GM18508 (cell line): ENCODE measurements around the gene KERA.

Experiments
- ATAC-seq: cut with Tn5 transposase; IDR thresholded peaks from one replicate; pipeline ENCODE4 v1.9.1; 2021; ENCODE audit warnings: moderate number of reproducible peaks; ENCODE audit not compliant: insufficient read depth, unreplicated experiment

Gene KERA

DNA sequence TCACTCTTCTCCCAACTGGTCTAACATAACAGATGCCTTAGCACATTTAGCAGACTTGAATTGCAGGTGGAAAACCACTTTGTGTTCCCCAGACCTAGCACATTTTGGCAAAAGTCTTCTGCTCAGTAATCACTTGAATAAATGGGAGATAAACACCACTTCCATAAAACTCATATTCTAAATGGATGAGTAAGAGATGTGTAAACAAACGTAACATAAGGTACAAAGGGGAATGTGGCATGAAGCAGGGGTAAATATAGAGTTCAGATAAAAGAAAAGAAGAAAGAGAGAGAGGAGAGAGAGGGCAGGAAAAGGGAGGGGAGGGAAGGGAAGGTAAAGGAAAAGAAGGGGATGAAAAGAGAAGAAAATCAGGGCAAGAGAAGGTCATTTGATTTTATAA is 17.0 kb upstream of the KERA start:
- no peak for ATAC-seq

DNA sequence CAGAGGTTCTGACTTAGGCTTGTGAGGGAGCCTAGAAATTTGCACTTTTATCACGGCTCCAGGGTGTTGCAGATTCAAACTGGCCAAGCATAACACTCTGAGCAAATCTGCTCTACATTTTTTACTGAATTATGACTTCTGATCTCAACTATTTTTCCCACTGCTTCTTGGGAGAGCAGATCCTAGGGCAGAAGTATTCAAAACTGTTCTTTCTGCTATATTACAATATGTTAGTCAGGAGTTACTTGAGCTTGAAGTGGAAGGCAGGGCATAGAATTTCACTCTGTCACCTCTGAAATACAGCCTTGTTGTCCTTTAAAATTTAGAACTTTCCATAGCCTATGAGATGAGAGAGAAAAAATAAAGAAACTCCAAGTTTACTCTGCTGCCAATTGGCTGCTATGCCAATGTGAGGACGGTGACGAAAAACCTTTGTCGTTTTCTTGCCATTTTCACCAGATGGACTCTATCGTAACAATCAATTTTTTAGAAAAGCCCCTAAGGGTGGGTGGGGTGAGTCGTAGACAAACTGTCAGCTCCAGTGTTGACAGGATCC is 16.4 kb upstream of the KERA start:
- ATAC-seq: no peak

DNA sequence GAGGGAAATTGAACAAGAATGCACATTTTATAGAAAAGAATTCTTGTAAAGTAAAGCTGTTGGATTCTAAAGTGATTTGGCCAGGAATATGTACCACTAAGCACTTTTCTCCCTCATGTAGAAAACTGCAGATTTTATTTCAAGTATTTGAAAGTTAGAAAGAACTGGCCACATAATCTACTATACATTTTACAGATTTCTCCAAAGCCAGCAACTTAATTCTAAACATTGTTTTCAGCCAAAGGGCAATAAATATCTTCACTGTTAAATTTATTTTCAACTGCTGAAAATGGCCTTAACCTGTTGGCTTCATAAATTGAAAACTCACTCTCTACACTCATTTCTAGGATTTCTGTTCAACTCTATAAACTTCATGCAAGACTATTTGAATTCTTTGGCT is 15.6 kb upstream of the KERA start:
- ATAC-seq: no peak

DNA sequence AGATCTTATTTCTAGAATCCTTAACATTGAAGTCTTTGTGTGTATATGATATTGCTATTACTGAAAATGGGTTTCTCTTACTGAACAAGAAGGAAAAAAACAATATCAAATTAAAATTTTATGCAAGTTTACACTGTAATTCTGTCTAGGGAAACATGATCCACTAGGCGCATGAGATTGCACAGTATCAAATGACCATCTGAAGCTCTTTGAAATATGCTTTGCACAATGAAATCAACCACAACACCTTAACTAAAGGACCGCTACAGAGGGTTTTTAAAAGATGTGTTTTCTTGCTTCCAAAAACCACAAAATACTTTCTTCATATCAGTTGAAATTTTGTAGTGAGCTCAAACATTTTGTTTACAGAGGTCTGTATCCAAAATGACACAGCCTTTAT is 15.1 kb upstream of the KERA start:
- ATAC-seq: no peak

DNA sequence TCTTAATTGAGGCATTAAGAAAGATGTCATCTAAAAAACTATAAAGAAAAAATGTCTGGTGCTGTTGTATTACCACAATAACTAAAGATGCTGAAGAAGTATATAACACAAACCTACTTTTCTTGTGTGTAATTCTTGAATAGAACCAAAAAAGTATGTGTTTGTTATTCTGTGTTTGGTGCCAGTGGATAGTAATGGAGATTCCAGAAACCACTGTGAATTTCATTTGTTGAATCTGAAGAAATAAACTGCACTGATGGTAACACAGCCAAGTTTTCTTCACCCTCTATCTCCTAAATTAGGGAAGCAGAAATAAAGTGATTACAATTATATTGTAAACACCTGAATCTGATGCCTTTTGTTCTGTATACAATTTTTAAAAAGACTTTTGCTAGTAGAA is 13.1 kb upstream of the KERA start:
- ATAC-seq: no peak

DNA sequence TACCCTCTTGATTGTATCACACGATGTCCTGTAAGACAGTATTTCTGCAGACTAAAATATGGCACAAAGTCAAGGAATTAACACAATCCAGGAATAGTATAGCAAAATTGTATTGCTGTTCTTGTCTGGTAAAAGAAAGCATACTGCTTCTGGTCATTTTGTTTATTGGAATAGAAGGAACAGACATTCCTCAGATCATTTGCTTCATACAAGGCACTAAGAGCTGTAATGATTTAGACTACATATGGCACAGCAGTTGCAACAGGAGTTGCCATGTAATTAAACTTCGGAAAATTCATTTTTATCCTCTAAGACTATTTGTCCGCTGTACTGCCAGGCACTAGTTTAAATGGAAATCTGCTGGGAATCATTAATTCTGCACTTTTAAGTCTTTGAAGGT is 7.6 kb upstream of the KERA start:
- ATAC-seq: no peak

DNA sequence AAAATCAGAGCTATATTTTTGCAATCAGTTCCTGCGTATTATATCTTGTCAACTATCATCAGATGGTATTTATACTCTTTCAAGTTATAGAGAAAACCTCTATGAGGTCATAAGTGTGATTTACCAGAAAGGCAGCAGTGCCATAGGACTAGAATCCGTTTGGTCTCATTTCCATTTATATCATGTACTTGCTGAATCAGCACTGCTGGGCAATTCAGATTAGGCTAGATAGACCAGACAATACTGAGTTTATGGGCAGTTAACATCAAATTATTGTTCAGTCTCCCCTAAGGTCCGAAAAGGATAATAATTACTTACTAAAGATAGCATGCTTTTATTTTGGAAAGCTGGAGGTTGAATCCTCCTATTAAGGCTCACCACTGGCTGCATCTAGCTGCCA is 6.8 kb upstream of the KERA start:
- ATAC-seq: no peak

DNA sequence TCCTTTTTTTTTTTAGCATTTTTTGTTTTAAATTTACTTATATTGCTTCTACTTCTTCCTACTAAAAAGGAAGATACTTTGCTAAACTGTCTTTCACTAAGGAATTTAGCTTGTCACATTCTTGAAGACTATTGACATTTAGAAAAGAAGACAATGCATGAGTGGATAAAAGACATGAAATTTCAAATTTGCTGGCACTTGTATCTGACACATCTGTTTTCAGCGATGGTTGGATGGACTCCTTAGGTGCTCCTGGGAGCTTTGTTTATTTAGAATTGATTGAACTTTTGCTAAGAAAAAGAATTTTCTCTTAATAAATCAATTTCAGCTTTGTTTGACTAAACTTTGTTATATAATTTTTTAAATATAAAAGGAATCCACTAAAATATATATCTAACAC is 3.3 kb upstream of the KERA start:
- no peak for ATAC-seq

DNA sequence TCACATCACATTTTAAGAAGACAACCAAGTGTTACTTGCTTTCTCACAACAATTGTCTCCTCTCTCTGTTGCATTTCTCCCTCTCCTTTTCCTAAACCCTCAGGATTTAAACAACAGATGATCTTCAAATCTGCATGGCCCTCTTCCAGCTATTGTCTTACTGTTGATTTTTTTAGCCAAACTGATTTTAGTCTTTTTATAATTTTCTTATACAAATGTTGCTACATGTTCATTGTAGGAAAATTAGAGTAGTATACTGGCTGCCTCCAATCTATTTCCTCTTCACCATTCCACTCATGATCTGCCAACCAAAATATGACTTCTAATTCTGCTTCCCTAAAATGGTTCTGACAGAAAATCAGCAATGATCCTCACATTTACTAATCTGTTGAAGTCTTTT is 1.4 kb upstream of the KERA start:
- ATAC-seq: no peak

DNA sequence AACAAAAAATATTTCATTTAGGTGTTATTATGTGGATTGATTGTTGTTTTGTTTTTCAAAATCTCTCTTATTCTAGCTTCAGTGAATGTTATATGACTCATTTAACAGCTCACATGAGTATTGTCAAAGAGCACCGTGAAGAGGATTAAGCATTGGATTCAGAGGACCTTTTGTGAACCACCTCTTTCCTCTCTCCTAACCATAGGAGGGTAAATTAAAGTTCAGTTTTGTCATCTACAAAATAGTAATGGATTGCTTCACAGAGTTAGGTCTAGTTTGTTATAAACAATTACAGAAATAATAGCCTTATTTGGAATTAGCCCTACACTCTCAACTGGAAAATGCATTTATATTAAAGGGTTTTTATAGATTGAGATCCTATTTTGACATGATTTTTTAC is 962 bp upstream of the KERA start:
- ATAC-seq: no peak

DNA sequence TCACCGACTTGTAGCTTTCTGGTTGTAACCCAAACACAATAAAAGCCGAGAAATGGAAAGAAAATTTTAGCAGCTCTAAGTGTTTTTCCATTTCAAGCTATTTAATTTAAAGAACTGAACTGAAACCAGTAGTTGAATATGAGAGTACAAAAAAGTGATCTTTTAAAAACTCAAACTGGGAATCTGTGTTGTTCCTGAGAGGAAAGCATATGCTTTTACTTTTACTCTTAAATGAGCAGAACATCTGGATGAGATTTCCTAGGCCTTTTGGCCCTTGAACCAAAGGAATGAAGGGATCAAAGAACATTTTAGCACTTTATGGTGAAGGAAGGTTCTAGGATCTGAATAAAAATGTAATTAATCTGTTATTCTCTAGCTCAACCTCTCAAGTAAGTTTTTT is 1.3 kb downstream of the KERA start:
- no peak for ATAC-seq

DNA sequence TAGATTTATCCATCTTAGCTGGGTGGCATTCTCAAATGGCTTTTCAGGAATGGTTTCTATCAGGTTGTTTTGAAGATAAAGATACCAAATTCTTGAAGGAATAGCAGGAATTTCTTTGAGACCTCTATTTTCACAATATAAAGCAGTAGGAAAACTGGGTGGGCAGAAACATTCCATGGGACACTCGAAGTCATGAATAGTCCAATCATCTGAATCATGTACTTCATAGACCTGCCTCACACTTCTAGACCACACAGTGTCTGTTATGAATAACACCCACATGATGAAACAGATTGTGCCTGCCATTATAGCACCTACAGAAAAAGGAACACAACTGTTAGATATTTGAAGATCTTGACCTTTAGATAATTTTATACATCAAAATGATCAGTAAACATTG is 1.8 kb downstream of the KERA start:
- no peak for ATAC-seq

DNA sequence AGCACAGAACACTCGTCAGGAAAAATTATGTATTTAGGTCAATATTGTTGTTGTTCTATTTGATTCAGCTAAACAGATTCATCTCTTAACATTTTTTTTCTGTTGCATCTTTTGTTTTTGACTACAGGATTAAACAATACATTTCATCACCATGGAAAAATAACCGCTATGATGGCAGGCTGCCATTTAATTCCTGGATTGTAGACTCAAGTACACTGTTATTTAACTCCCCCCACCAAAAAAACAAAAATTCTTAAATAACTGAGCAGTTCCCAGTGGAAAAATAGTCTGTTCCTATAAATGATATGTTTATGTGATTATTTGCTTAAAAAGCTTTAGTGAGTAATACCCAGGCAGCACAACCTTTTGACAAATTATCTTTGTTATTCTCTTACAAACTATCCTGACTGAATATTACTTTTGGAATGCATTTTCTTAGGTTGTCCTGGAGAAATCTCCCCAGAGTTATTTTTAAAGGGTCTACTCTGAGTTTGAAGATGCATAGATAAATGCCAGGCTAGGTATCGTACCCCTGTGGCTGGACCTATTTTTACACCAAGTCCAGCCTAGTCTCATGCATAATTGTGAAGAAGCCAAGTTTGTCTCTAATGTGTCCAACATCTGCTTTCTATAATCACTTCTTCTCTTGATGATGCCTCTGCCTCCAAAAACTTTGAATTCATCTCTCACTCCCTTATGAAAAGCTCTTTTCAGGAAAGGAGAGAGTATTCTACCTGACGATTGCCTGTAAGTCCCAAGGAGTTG is 3.7 kb downstream of the KERA start:
- no peak for ATAC-seq

DNA sequence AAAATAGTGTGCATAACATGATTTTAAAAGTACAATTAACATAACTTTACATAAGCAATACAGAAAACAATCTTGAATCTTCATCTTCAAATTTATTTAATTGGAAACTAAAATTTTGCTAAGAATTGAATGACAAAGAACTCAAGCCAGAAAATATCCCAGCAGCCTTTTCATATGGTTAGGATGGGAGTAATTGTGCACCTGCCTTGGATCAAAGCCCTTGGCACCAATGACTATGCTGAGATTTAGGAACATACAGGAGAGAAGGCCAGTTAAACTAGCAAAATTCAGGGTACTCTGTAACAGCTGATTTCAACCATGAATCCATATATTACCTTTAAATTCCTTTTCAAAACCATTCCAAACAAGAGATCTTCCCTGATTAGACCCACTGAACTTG is 5.8 kb downstream of the KERA start:
- no peak for ATAC-seq

DNA sequence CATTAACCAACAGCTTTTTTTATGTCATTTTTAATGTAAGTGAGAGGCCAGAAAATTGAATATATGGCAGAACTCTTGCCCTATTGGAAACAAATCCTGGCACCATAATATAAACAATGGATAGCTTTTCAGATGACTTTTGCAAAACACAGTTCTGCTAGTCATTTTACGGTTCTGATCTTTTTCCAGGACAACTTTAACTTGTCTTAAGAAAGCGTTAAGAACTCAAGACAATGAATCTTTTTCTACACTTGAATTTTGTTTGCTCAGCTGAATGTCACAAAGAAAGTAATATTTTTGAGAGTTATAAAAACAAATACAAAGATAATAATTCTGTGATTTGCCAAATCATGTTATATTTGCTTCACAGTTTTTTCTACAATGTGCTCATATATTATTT is 13.2 kb downstream of the KERA start:
- ATAC-seq: no peak

DNA sequence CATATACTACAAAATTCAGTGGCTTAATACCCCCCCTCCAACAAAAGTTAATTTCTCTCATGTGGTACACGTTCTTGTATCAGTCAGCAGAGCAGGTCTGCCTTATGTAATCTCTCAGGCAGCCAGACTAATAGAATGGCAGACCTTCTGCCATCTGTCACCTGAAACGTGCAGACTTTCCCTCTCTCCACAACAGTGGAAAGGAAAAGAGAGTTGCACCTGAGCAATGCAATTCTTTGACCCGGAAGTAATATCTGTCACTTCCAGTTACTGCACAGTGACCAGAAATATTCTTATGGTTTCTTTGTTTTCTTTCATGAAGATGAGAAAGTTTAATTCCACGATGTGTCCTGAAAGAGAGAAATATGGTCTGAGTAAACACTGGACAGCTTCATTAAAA is 14.4 kb downstream of the KERA start:
- ATAC-seq: no peak

DNA sequence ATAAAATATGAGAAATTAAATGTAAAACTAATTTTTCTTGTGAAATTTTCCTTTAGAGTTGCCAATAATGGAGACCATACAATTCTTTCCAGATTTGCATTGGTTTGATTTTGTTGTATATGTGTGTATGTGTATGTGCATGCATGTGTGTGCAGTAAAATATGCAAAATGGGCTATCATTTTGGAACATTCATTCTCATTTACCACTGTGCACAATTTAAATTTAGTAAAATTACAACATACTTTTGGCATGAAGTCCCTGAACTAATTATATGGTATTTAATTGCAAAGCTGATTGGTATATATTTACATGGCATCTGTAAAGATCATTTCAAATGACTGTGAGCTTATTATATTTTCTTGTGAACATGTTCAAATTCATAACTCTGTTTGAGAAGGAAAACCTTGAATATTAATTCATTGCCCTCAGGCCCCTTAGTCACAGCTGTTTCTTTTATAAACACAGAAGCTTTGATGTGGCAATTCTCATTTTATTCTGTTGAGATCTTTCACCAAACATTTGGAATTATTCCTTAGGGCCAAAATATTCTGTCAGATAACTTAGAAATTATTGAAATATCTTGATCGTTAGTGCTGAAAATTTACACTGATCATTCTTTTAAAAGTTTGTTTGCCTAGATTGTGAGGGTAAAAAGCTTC is 17.6 kb downstream of the KERA start:
- ATAC-seq: no peak

DNA sequence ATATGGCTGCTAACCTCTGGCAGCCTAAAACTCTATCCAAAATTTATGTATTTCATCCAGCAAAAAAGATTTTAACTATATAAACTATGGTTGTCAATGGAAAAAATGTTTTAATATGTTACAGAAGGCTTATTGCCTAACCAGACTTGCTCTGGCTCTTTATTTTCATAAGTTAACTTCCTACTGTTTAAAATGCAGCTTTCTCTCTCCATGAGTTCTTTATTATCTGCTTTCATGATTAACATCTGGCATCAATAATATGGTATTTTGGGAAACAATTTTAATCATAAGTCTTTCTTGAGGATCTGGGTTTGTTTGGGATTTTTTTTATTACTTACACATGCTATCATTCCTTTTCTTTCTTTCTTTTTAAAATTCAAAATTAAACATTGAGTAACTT is 20.5 kb downstream of the KERA start:
- ATAC-seq: no peak

DNA sequence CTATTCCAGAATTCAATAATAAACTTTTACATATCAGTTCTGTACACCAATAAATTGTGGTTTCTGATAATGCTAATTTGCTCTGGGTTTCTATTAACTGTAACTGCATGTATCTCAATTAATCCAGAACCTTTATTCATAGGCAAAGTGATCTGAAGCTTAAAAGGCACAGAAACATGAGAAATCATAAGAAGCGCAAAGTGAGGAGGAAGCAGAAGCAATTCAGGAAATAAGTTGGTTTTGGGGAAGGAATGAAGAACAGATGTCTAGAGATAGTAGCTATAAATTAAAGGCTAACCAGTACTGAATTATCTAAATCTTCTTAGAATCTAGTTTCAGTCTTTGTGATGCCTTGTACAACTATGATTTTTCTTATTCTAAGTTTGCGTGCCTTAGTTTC is 24.6 kb downstream of the KERA start:
- no peak for ATAC-seq

DNA sequence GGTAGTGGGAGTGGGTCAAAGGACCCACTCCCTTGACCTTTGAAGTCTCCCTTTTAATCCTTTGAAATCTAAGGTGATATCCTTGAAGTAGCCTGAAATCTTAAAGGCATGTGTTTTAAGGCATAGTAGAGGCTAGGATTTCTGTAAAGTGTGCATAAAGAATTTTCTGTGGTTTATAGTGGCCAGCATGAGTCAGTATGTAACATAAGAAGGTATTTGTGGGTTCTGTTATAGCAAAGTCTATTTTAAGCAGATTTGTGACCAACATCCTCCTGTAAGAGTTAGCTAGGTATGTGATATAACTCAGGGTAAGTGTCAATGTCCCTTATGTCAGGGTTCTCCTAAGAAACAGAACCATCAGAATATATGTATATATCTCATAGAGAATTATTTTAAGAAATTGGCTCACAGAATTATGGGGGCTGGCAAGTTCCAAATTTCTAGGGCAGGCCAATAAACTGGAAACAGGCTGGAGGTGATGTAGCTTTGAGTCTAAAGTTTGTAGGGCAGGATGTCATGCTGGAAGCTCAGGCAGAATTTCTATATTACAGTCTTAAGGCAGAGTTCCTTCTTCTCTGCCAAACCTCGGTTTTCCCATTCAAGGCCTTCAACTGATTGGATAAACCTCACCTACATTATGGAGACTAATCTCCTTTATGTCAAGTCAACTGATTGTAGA is 34.4 kb downstream of the KERA start:
- no peak for ATAC-seq

DNA sequence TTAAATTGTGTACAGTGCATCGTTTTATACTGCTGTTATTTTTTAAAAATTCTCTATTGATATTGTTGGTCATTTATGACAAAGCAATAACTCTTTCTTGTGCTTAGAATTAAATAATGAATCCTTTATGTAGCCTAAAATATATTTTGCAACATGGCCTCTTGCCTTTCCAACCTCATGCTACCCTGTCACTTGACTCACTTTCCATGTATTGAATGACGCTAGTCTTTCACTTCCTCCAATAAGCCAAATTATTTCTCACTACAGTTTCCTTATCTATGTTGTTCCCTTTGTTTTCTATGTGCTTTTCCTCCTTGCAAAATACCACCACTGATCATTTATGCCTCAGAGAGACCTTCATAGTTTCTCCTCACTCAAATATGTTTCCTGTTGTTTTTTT is 36.7 kb downstream of the KERA start:
- ATAC-seq: no peak
